ENCODE measurements around the gene TENM3. TPM values are rescaled to one million over a fixed set of nuclear protein-coding genes. Genes with fewer than 3 reads are reported as not detected.

TENM3 gene
- total RNA-seq, 1 donor = 24.2 TPM

DNA sequence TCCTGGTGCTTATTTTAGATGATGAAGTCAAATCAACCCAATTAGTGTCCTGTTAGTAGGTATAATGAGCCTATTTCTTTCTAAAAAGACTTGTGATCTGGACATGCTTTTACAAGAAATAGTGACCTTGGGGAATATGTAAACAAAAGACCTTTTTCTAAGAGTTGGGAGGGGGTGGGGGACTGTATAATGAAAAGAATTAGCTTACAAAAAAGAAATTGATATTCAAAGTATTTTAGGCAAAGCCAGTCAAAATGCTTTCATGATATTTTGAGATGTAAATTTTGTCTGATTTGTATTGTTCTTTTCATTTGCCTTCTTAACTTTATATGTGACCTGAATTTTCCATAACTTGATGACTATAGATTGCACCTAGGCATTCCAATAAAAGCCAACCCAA is 559.4 kb downstream of the TENM3 start:
- TF ChIP-seq, protein P1, sequence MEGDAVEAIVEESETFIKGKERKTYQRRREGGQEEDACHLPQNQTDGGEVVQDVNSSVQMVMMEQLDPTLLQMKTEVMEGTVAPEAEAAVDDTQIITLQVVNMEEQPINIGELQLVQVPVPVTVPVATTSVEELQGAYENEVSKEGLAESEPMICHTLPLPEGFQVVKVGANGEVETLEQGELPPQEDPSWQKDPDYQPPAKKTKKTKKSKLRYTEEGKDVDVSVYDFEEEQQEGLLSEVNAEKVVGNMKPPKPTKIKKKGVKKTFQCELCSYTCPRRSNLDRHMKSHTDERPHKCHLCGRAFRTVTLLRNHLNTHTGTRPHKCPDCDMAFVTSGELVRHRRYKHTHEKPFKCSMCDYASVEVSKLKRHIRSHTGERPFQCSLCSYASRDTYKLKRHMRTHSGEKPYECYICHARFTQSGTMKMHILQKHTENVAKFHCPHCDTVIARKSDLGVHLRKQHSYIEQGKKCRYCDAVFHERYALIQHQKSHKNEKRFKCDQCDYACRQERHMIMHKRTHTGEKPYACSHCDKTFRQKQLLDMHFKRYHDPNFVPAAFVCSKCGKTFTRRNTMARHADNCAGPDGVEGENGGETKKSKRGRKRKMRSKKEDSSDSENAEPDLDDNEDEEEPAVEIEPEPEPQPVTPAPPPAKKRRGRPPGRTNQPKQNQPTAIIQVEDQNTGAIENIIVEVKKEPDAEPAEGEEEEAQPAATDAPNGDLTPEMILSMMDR (IDR thresholded peaks at IDR 0.05; ENCODE audit: insufficient read depth, low read depth, low read length) = no peak
- no peak for DNase-seq (ENCODE audit: low read depth)

DNA sequence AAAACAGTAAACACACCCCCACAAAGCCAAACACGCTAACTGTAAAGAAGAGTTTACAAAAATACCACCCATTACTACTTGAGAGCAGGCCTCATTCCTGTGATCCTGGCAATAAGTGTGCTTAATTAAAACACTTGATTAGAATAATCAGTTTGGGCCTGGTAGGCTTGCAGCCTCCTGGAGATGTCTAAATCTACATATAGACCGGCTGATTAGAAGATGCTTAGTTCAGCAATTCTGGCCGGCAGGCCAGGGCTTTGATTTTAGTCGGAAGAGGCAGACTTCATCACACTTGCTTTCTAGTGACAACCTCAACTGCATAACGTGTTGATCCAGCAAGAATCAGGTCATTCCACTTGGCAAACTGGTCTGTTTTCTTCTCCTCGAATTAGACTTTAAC is 560.0 kb downstream of the TENM3 start:
- H3K4me3 ChIP-seq (ENCODE audit: low read depth, low read length) = no peak overlapping the region
- TF ChIP-seq, protein P1 (IDR thresholded peaks at IDR 0.05; ENCODE audit: insufficient read depth, low read depth, low read length) = no peak
- no peak for DNase-seq (ENCODE audit: low read depth)

More for the DNA sequence above, 559.4 kb downstream of the TENM3 start:
- no peak overlapping the region for H3K4me3 ChIP-seq (ENCODE audit: low read depth, low read length)

DNA sequence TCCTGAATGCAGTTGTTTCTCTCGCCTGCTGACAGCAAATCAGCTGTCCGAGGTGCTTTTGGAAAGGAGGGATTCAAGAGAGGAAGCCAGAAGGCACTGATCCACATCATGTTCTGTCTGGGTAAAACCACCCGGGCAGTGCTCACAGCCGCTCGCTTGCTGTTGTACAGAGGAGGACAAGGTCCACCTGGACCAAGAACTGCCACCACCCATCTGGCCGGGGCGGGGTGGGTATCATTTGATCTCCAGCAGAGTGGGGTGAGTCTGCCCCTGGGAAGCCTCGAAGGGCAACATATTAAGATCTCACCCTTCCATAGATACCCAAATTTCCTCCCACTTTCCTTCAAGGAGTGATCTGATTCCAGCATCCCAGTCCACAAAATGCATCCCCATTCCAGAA is 560.9 kb downstream of the TENM3 start:
- H3K4me3 ChIP-seq (ENCODE audit: low read depth, low read length) = no peak overlapping the region
- TF ChIP-seq, protein P1 (IDR thresholded peaks at IDR 0.05; ENCODE audit: insufficient read depth, low read depth, low read length) = no peak
- DNase-seq (ENCODE audit: low read depth) = no peak

DNA sequence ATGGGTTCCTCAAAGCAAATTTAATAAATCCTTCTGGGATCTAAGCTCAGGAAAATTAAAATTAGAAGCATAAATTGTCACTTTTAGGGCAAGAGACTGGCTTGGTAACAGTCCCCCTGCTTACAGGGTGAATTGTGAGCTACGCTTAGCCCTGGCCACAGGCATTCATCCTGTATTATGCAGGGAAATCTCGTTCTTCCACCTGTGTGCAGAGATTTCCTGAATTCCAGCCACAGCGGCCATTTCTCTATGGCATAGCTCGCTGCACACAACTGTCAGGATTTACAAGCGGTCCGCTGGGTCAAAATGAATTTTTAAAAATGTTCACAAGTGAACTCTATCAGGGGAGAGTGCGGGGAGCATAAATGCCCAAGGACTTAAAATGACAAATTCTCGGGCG is 562.1 kb downstream of the TENM3 start:
- no peak overlapping the region for H3K4me3 ChIP-seq (ENCODE audit: low read depth, low read length)
- DNase-seq (ENCODE audit: low read depth) = no peak
- TF ChIP-seq, protein P1 (IDR thresholded peaks at IDR 0.05; ENCODE audit: insufficient read depth, low read depth, low read length) = no peak

DNA sequence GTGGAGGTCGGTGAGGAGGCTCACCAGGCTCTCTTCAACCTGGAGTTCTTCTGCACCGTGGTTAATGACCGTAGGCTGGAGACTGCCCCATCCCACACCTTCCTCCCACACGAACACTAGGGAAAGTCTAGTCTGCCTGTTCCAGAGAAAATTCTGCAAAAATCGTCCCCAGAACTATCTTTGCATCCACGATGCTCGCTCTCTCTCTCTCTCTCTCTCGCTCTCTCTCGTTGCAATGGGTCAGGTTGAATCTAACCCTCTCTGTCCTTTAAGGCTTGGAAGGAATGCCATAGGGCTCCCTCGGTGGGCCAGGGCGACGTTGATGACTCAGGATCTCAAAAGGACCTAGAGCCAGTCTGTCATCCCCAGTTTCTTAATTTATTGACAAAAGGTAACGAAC is 562.5 kb downstream of the TENM3 start:
- TF ChIP-seq, protein P1 (IDR thresholded peaks at IDR 0.05; ENCODE audit: insufficient read depth, low read depth, low read length) = no peak
- no peak overlapping the region for H3K4me3 ChIP-seq (ENCODE audit: low read depth, low read length)

DNA sequence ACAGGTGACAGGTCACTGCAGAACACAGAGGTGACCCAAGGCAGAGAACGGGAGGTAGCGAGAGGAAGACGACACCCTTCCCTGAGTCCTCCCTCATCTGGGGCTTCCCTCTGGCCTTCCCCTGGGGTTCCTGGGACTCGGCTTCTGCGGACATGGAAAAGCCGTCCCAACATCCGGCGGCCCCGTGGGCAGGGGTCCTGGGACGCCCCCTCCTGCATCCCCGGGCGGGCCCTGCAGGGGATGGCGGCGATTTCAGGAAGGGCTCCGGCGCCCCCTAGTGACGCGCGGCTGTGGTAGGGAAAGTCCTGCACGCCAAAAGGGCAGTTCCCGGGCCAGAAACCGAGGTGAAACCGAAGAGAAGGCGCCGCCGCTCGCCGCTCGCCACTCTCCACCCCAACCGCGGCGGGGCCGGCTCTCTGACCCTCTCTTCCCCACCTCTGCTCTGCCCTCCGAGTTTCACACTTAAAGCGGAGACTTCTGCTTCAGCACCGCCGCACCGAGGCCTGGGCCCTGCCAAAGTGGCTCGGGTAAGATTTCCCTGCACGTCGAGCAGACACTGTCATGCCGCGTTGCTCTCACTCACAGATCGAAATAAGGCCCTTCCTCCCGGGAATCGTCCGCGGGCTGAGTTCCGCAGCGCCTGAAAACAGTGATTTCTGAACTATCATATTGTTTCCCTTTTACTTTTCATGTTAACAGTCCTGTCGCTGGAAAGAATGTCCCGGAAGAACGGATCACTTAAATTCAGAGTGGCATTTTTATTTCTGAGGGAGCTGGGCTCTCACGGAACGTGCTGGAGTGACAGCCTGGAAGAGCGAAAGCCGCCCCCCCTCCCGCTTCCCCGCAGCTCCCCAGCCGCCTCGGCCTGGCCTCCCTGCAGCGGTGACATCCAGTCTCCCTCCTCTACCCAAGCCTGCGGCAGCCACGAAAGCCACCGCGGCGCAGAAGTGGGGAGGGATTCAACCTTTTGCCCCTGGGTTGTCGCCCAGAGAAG is 563.4 kb downstream of the TENM3 start:
- H3K4me3 ChIP-seq (ENCODE audit: low read depth, low read length) = peak overlapping the region; percentile 52
- TF ChIP-seq, protein P1 (IDR thresholded peaks at IDR 0.05; ENCODE audit: insufficient read depth, low read depth, low read length) = peak; percentile 88
- peak; percentile 52 for DNase-seq (ENCODE audit: low read depth)

More for the DNA sequence above, 562.5 kb downstream of the TENM3 start:
- no peak for DNase-seq (ENCODE audit: low read depth)
